ENCODE data around the gene AP4M1.

AP4M1 gene

GRCh38 chr7:100087055-100087750, 14.2 kb upstream of the AP4M1 start:
- no peak for ATAC-seq

- no peak for ATAC-seq
Observed at GRCh38 chr7:100088095-100088620, 13.3 kb upstream of the AP4M1 start.

GRCh38 chr7:100088621-100089457, 12.6 kb upstream of the AP4M1 start, which contains the start of gene COPS6:
COPS6 (plus strand) TSS chr7:100088969; CDS start chr7:100088991, 22 bp downstream.
- ATAC-seq = peak; percentile 65 to 71

GRCh38 chr7:100089458-100090196, 11.8 kb upstream of the AP4M1 start:
- no peak for ATAC-seq

GRCh38 chr7:100090527-100091410, 10.7 kb upstream of the AP4M1 start:
- ATAC-seq = peak in 1 of 2 donors; percentile 15

GRCh38 chr7:100091411-100092181, 9.8 kb upstream of the AP4M1 start:
- ATAC-seq = no peak

- ATAC-seq = no peak
Observed at GRCh38 chr7:100093054-100093453, 8.4 kb upstream of the AP4M1 start.

GRCh38 chr7:100093498-100093897, 7.9 kb upstream of the AP4M1 start:
- ATAC-seq = no peak

GRCh38 chr7:100093925-100094486, 7.4 kb upstream of the AP4M1 start:
- ATAC-seq = no peak

GRCh38 chr7:100095289-100095688, 6.2 kb upstream of the AP4M1 start:
- ATAC-seq = no peak

- ATAC-seq = no peak
Observed at GRCh38 chr7:100095704-100096103, 5.7 kb upstream of the AP4M1 start.

- no peak for ATAC-seq
Observed at GRCh38 chr7:100098913-100099312, 2.5 kb upstream of the AP4M1 start.

- ATAC-seq = no peak
Observed at GRCh38 chr7:100099452-100099851, 2.0 kb upstream of the AP4M1 start.

- ATAC-seq = peak; percentile 75 to 77
Observed at GRCh38 chr7:100100420-100101015, 925 bp upstream of the AP4M1 start.

- ATAC-seq = no peak
Observed at GRCh38 chr7:100102950-100103840, 1.8 kb downstream of the AP4M1 start.

- ATAC-seq = no peak
Observed at GRCh38 chr7:100105534-100105933, 4.1 kb downstream of the AP4M1 start.

- no peak for ATAC-seq
Observed at GRCh38 chr7:100106633-100107032, 5.2 kb downstream of the AP4M1 start.

- ATAC-seq = no peak
Observed at GRCh38 chr7:100107125-100107737, 5.8 kb downstream of the AP4M1 start.

- no peak for ATAC-seq
Observed at GRCh38 chr7:100107890-100108289, 6.4 kb downstream of the AP4M1 start.

Measured in activated CD4-positive, CD25-positive, alpha-beta regulatory T cell treated with anti-CD3 and anti-CD28 coated beads, Interleukin-2, amount 50 U/mL, for 24 hours (primary cell).